ENCODE data around the gene ERGIC1. TPM values are rescaled to one million over a fixed set of nuclear protein-coding genes. Genes with fewer than 3 reads are reported as not detected.

ERGIC1 gene
- total and polyA plus RNA-seq, 2 of the 8 experiments (the other 6 are each of a cell fraction or from before 2014, with no cell fraction given), result 95.3 to 106 TPM

DNA sequence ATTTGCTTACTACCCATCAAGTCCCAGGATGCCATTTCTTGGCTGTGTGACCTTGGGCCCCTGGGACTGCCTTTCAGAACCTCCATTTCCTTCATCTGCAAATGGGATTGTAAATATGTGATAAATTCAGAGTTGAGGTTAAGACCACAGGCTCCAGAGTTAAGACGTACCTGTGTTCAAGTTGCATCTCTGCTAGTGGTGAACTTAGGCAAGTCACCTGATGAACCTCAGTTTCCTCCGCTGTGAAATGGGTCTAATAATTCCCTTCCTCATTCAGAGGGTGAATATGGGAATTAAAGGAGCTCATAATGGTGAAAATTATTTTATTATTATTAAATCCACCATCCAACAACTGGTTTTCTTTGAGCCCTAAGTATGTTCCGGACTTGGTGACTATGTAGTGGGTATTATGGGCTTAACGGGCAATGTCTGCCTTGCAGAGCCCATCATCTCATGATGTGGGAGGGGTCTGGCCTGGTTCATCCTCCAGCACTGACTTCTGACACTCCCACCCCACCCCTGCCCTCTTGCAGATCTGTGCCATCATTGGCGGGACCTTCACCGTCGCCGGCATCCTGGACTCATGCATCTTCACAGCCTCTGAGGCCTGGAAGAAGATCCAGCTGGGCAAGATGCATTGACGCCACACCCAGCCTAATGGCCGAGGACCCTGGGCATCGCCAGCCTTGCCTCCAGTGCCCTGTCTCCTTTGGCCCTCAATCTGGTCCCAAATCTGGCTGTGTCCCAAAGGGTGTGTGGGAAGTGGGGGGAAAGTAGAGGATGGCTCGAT is 116.3 kb downstream of the ERGIC1 start (continued):
- TF ChIP-seq, protein P1, sequence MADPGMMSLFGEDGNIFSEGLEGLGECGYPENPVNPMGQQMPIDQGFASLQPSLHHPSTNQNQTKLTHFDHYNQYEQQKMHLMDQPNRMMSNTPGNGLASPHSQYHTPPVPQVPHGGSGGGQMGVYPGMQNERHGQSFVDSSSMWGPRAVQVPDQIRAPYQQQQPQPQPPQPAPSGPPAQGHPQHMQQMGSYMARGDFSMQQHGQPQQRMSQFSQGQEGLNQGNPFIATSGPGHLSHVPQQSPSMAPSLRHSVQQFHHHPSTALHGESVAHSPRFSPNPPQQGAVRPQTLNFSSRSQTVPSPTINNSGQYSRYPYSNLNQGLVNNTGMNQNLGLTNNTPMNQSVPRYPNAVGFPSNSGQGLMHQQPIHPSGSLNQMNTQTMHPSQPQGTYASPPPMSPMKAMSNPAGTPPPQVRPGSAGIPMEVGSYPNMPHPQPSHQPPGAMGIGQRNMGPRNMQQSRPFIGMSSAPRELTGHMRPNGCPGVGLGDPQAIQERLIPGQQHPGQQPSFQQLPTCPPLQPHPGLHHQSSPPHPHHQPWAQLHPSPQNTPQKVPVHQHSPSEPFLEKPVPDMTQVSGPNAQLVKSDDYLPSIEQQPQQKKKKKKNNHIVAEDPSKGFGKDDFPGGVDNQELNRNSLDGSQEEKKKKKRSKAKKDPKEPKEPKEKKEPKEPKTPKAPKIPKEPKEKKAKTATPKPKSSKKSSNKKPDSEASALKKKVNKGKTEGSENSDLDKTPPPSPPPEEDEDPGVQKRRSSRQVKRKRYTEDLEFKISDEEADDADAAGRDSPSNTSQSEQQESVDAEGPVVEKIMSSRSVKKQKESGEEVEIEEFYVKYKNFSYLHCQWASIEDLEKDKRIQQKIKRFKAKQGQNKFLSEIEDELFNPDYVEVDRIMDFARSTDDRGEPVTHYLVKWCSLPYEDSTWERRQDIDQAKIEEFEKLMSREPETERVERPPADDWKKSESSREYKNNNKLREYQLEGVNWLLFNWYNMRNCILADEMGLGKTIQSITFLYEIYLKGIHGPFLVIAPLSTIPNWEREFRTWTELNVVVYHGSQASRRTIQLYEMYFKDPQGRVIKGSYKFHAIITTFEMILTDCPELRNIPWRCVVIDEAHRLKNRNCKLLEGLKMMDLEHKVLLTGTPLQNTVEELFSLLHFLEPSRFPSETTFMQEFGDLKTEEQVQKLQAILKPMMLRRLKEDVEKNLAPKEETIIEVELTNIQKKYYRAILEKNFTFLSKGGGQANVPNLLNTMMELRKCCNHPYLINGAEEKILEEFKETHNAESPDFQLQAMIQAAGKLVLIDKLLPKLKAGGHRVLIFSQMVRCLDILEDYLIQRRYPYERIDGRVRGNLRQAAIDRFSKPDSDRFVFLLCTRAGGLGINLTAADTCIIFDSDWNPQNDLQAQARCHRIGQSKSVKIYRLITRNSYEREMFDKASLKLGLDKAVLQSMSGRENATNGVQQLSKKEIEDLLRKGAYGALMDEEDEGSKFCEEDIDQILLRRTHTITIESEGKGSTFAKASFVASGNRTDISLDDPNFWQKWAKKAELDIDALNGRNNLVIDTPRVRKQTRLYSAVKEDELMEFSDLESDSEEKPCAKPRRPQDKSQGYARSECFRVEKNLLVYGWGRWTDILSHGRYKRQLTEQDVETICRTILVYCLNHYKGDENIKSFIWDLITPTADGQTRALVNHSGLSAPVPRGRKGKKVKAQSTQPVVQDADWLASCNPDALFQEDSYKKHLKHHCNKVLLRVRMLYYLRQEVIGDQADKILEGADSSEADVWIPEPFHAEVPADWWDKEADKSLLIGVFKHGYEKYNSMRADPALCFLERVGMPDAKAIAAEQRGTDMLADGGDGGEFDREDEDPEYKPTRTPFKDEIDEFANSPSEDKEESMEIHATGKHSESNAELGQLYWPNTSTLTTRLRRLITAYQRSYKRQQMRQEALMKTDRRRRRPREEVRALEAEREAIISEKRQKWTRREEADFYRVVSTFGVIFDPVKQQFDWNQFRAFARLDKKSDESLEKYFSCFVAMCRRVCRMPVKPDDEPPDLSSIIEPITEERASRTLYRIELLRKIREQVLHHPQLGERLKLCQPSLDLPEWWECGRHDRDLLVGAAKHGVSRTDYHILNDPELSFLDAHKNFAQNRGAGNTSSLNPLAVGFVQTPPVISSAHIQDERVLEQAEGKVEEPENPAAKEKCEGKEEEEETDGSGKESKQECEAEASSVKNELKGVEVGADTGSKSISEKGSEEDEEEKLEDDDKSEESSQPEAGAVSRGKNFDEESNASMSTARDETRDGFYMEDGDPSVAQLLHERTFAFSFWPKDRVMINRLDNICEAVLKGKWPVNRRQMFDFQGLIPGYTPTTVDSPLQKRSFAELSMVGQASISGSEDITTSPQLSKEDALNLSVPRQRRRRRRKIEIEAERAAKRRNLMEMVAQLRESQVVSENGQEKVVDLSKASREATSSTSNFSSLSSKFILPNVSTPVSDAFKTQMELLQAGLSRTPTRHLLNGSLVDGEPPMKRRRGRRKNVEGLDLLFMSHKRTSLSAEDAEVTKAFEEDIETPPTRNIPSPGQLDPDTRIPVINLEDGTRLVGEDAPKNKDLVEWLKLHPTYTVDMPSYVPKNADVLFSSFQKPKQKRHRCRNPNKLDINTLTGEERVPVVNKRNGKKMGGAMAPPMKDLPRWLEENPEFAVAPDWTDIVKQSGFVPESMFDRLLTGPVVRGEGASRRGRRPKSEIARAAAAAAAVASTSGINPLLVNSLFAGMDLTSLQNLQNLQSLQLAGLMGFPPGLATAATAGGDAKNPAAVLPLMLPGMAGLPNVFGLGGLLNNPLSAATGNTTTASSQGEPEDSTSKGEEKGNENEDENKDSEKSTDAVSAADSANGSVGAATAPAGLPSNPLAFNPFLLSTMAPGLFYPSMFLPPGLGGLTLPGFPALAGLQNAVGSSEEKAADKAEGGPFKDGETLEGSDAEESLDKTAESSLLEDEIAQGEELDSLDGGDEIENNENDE (IDR thresholded peaks at IDR 0.05; ENCODE audit: insufficient replicate concordance, low read length), result no peak
- TF ChIP-seq TCF12 (IDR thresholded peaks at IDR 0.05; ENCODE audit: low read depth, low read length) (no peak), RFX5 (IDR thresholded peaks at IDR 0.05; ENCODE audit: borderline replicate concordance, low read depth, low read length) (no peak), ZNF274 (IDR thresholded peaks at IDR 0.05; ENCODE audit: borderline replicate concordance, extremely low read depth, low read length) (no peak), PHF8 (conservative IDR thresholded peaks at IDR 0.05; ENCODE audit: low read depth, low read length) (no peak), RAD21 (IDR thresholded peaks at IDR 0.05 in 1 of 2, conservative IDR thresholded peaks at IDR 0.05 in 1 of 2; ENCODE audit: low read depth in 2 of 2, low read length in 2 of 2) (no peak), KDM5A (IDR thresholded peaks at IDR 0.05; ENCODE audit: low read length) (no peak)
- TF ChIP-seq, protein P2, sequence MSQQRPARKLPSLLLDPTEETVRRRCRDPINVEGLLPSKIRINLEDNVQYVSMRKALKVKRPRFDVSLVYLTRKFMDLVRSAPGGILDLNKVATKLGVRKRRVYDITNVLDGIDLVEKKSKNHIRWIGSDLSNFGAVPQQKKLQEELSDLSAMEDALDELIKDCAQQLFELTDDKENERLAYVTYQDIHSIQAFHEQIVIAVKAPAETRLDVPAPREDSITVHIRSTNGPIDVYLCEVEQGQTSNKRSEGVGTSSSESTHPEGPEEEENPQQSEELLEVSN (IDR thresholded peaks at IDR 0.05), result no peak
